Ecto neural progenitor cell (in vitro differentiated cells): Measurements from ENCODE around the gene CCNA1.

Experiments
- DNase-seq: peaks from one replicate; pipeline ENCODE4 v3.0.0-alpha.2; 2018; ENCODE audit warnings: low spot score

Gene CCNA1

GRCh38 chr13:36454121-36454520, 21.8 kb downstream of the CCNA1 start:
- DNase-seq = no peak

DNA sequence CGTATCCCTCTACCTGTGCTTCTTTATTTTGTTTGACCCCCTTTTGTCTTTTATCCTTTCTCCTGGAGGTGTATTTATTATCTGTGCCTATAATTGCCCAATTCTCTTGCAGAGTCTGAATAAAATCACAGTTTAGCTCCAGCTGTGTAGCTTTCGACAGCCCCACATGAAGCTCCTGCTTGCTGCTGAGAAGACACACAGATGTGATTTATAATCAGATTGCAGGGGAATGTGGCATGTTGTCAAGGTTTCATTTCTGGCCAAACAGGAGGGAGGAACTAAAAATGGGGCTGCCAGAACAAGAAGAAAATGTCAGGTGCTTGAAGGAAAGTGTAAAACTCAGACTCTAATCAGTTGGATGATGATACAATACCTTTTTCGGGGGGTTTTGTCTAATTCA, 22.7 kb downstream of the CCNA1 start:
- DNase-seq = no peak

DNA sequence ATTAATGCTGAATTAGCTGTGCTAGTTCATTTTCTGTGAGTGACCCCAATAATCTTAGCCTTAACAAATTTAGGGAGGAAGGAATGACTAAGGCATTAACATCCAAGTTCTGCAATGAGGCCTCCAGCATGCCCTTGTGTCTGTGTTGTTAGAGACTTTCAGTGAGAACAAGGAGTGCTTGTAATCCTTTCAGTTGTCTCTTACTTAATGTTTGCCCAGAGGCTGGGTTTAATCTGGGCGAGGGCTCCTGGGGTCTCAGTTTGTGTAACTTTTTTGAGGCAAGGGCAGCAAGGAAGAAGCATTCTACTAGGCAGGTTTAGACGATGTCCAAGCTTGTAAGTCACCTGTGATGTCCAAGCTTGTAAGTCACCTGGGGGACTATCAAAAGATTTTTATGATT, 24.3 kb downstream of the CCNA1 start:
- DNase-seq = no peak

GRCh38 chr13:36461506-36461905, 29.2 kb downstream of the CCNA1 start:
- DNase-seq = no peak

DNA sequence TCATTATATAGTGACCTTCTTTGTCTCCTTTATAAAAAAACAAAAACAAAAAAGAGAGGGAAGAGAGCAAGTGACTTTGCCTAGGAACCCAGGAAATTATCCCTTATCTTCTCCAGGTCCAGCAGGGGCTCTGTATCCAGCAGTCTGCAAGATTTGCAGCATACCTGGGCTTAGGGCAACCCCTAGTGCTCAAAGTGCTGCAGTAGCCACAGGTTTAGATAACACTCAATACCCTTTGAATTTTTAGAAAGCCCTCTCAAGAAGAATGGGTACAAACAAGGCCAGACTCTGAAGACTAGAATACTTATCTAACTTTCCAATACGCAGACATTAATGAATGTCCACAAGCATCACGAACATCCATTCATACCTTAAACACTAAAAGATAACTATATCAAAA, 43.2 kb downstream of the CCNA1 start:
- no peak for DNase-seq

- DNase-seq = no peak
Observed at GRCh38 chr13:36476661-36477060, 44.4 kb downstream of the CCNA1 start.

DNA sequence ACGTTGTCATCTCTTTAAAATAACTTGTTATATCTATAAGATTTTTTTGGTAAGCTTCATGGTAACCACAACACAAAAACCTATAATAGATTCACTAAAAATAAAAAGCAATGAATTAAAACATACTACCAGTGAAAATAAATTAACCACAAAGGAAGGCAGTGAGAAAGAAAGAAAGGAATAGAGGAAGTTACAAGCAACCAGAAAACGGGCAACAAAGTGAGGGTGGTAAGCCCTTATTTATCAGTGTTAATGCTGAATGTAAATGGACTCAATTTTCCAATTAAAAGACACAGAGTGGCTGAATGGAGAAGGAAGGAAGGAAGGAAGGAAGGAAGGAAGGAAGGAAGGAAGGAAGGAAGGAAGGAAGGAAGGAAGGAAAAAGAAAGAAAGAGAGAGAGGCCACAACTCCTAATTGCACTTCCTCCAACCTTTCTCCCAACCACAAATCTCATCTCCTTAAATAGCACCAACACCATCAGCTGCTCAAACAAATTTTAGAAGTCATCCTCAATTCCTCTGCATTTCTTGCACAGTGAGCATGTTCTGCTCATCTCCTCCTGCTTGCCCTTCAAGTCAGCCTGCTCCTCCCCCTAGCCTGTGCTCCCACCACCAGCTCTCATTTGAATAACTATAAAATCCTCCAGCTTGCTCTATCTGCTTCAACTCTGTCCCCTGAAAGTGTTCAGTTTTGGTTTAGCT, 48.6 kb downstream of the CCNA1 start:
- no peak for DNase-seq

GRCh38 chr13:36490055-36490454, 57.8 kb downstream of the CCNA1 start:
- no peak for DNase-seq
